ENCODE data around the gene CDH7. TPM values are rescaled to one million over a fixed set of nuclear protein-coding genes. Genes with fewer than 3 reads are reported as not detected.

The CDH7 gene
- total RNA-seq, 1 experiment from 2014 or later: 6.1 TPM

- BruUV-seq (replicated peaks): no TSS peak
- TF ChIP-seq EZH2 (IDR thresholded peaks at IDR 0.05; ENCODE audit: low read length, unreplicated experiment) (no peak), CTCF (conservative IDR thresholded peaks at IDR 0.05; ENCODE audit: low read depth, low read length) (no peak), EZH2phosphoT487 (IDR thresholded peaks at IDR 0.05; ENCODE audit: borderline replicate concordance, low read length) (no peak)
- no peaks in the 10 kb centered on the region for H3K79me2 ChIP-seq (ENCODE audit: low read length)
- no peak overlapping the region for H3K9ac ChIP-seq (ENCODE audit: low read length)
- DNase-seq: peak; percentile 10
- intact Hi-C loops (cut with micrococcal nuclease): no loop called here
- ChIA-PET POLR2A (ENCODE audit: unreplicated experiment) (interaction anchor here (0.6 kb wide), 2 partner anchors 28 to 105 kb away, joined by 3 read pairs; no protein-coding TSS in a partner anchor), CTCF (interaction anchor here (0.7 kb wide), 1 partner anchor 40 kb away, joined by 3 read pairs; no protein-coding TSS in a partner anchor)
- no peaks in the 10 kb centered on the region for H3K9me2 ChIP-seq (replicated peaks; ENCODE audit: low read length)
- ATAC-seq: peak; percentile 85
- H3K4me1 ChIP-seq (ENCODE audit: insufficient read depth, low read length): no peaks in the 10 kb centered on the region
- 0 out of 2 replicates have a peak overlapping the region, but pooled peaks have one; percentile 1 for H3K4me2 ChIP-seq (ENCODE audit: low read length)
- no peaks in the 10 kb centered on the region for H3K27me3 ChIP-seq (ENCODE audit: low read length)
- H3K36me3 ChIP-seq (ENCODE audit: low read depth, low read length): no peaks in the 10 kb centered on the region
- H3K27ac ChIP-seq (ENCODE audit: low read length): no peak overlapping the region
- H3K4me3 ChIP-seq (ENCODE audit: low read length): no peak overlapping the region
- H3K9me3 ChIP-seq (ENCODE audit: low read length): no peaks in the 10 kb centered on the region
- H4K20me1 ChIP-seq (ENCODE audit: low read length): no peaks in the 10 kb centered on the region
- 0 out of 2 replicates have a peak overlapping the region, but pooled peaks have one; percentile 2 for H2AFZ ChIP-seq (ENCODE audit: low read length)
- H3F3A ChIP-seq (ENCODE audit: low read length, unreplicated experiment): no peaks in the 10 kb centered on the region
These were observed 108.3 kb downstream of the CDH7 start for GRCh38 chr18:65859075-65859474.

- ATAC-seq (no peak), DNase-seq (no peak)
- Histone ChIP-seq H3K4me2 (ENCODE audit: low read length) (no peak overlapping the region), H2AFZ (ENCODE audit: low read length) (no peak overlapping the region), H3K4me3 (ENCODE audit: low read length) (no peak overlapping the region), H3F3A (ENCODE audit: low read length, unreplicated experiment) (no peaks in the 10 kb centered on the region), H3K4me1 (ENCODE audit: insufficient read depth, low read length) (no peaks in the 10 kb centered on the region), H3K36me3 (ENCODE audit: low read depth, low read length) (no peaks in the 10 kb centered on the region), H3K27me3 (ENCODE audit: low read length) (no peaks in the 10 kb centered on the region), H3K27ac (ENCODE audit: low read length) (no peak overlapping the region), H4K20me1 (ENCODE audit: low read length) (no peaks in the 10 kb centered on the region), H3K9ac (ENCODE audit: low read length) (no peak overlapping the region), H3K79me2 (ENCODE audit: low read length) (no peaks in the 10 kb centered on the region), H3K9me2 (replicated peaks; ENCODE audit: low read length) (no peaks in the 10 kb centered on the region), H3K9me3 (ENCODE audit: low read length) (no peaks in the 10 kb centered on the region)
- ChIA-PET CTCF (no interaction called here), POLR2A (ENCODE audit: unreplicated experiment) (no interaction called here)
- no TSS peak for BruUV-seq (replicated peaks)
- intact Hi-C loops (cut with micrococcal nuclease): no loop called here
- TF ChIP-seq EZH2phosphoT487 (IDR thresholded peaks at IDR 0.05; ENCODE audit: borderline replicate concordance, low read length): no peak
- no peak for TF ChIP-seq CTCF (conservative IDR thresholded peaks at IDR 0.05; ENCODE audit: low read depth, low read length)
- no peak for TF ChIP-seq EZH2 (IDR thresholded peaks at IDR 0.05; ENCODE audit: low read length, unreplicated experiment)
These were observed 118.7 kb downstream of the CDH7 start for GRCh38 chr18:65869527-65869926.

GRCh38 chr18:65876310-65876709 lies 125.5 kb downstream of the CDH7 start:
- no peaks in the 10 kb centered on the region for H3K4me1 ChIP-seq (ENCODE audit: insufficient read depth, low read length)
- ATAC-seq: no peak
- H3K27ac ChIP-seq (ENCODE audit: low read length): no peak overlapping the region
- H3K79me2 ChIP-seq (ENCODE audit: low read length): no peaks in the 10 kb centered on the region
- H3K9me2 ChIP-seq (replicated peaks; ENCODE audit: low read length): no peaks in the 10 kb centered on the region
- no peak overlapping the region for H3K9ac ChIP-seq (ENCODE audit: low read length)
- no TSS peak for BruUV-seq (replicated peaks)
- no peaks in the 10 kb centered on the region for H3K36me3 ChIP-seq (ENCODE audit: low read depth, low read length)
- ChIA-PET CTCF (no interaction called here), POLR2A (ENCODE audit: unreplicated experiment) (no interaction called here)
- no peak overlapping the region for H2AFZ ChIP-seq (ENCODE audit: low read length)
- intact Hi-C loops (cut with micrococcal nuclease): no loop called here
- H3F3A ChIP-seq (ENCODE audit: low read length, unreplicated experiment): no peaks in the 10 kb centered on the region
- no peaks in the 10 kb centered on the region for H3K27me3 ChIP-seq (ENCODE audit: low read length)
- H3K9me3 ChIP-seq (ENCODE audit: low read length): no peaks in the 10 kb centered on the region
- H3K4me3 ChIP-seq (ENCODE audit: low read length): no peak overlapping the region
- no peak overlapping the region for H3K4me2 ChIP-seq (ENCODE audit: low read length)
- H4K20me1 ChIP-seq (ENCODE audit: low read length): no peaks in the 10 kb centered on the region
- DNase-seq: peak; percentile 25
- no peak for TF ChIP-seq EZH2 (IDR thresholded peaks at IDR 0.05; ENCODE audit: low read length, unreplicated experiment)
- no peak for TF ChIP-seq EZH2phosphoT487 (IDR thresholded peaks at IDR 0.05; ENCODE audit: borderline replicate concordance, low read length)
- TF ChIP-seq CTCF (conservative IDR thresholded peaks at IDR 0.05; ENCODE audit: low read depth, low read length): no peak

Data from PC-3 (cell line).